GM18519 (cell line): ENCODE data around the gene FLOT1.
"Not testable (repeated sequence)": the region's sequence is repeated elsewhere in the genome, so short reads cannot be mapped to it uniquely, and the experiment has no call there.

Experiments used
- ATAC-seq: cut with Tn5 transposase; IDR thresholded peaks from one replicate; pipeline ENCODE4 v1.9.1; 2021; ENCODE audit warnings: mild to moderate bottlenecking, moderate library complexity; ENCODE audit not compliant: unreplicated experiment, low FRiP score

FLOT1 gene

DNA sequence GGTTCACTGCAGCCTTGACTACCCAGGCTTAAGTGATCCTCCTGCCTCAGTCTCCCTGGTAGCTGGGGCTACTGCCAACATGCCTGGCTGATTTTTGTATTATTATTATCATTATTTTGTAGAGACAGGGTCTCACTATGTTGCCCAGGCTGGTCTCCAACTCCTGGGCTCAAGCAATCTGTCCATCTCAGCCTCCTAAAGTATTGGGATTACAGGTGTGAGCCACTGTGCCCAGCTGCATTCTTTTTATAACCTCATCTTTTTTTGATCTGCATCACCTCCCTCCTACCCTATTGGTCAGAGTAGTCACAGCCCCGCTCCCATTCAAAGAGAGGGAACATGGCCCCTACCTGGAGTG, 25.4 kb upstream of the FLOT1 start:
- no peak for ATAC-seq

DNA sequence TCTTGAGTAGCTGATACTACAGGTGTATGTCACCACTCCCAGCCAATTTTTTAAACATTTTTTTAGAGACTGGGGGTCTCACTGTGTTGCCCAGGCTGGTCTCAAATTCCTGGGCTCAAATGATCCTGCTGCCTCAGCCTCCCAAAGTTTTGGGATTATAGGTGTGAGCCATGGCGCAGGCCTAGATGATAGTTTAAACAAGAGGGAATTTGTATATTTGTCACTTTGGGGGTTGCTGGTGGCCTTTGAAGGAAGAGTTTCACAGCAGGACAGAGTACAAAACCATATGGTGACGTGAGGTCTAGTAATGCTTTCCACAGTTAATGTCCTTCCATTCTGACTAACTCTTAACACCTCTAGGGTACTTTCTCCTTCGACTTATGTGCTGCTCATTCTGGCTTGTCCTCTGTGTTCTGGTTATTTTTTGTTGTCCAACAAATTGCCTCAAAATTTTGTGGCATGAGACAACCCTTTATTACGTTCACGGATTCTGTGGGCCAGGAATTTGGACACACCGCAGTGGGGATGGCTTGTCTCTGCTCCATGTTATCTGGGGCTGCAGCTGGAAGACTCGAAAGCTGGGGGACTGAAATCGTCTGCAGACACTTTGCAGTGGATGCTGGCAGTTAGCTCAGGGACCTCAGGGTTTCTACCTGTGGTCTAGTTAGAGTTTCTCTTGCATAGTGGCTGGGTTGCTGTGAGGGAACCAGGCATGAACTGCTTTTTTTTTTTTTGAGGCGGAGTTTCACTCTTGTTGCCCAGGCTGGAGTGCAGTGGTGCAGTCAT, 24.9 kb upstream of the FLOT1 start:
- ATAC-seq: no peak

DNA sequence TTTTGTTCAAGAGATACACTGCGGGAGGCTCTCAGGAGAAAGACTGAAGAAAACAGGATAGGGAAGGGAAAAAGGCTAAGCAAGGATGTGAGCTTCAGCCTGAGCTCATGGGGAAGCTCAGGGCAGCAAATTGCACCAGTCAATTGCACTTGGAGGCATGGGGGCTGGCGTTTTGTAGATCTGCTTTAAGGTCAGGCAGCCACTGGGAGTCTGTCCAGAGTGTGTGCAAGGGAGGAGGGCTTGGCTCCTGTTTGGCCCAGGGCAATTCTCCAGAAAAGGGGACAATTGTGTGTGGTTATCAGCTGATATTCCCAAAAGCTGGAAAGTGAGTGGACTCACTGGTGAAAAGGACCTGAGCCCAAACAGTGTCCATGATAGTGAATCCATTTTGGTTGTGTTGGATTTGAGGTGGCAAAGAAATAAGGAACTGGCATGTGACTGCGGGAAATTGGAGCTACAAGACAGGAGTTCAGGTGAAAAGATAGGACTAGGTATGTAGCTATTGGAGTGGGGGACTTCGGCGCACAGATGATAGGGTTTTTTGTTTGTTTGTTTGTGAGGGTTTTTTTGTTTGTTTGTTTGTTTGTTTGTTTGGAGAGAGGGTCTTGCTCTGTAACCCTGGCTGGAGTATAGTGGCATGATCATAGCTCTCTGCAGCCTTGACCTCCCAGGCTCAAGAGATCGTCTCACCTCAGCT, 24.1 kb upstream of the FLOT1 start:
- ATAC-seq: no peak

DNA sequence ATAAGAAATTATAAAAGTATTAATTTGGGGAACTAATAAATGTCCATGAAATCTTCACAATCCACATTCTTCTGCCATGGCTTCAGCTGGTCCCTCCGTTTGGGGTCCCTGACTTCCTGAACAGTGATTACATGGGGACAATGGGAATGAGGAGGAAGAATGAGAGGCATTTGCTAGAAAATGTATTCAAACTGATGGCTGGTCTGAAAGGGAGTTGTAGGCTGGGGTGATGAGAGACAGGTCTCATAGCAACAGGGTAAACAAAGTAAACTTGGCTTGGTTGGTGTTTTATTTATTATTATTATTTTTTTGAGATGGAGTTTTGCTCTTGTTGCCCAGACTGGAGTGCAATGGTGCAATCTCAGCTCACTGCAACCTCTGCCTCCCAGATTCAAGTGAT, 23.0 kb upstream of the FLOT1 start:
- ATAC-seq: not testable (repeated sequence)

DNA sequence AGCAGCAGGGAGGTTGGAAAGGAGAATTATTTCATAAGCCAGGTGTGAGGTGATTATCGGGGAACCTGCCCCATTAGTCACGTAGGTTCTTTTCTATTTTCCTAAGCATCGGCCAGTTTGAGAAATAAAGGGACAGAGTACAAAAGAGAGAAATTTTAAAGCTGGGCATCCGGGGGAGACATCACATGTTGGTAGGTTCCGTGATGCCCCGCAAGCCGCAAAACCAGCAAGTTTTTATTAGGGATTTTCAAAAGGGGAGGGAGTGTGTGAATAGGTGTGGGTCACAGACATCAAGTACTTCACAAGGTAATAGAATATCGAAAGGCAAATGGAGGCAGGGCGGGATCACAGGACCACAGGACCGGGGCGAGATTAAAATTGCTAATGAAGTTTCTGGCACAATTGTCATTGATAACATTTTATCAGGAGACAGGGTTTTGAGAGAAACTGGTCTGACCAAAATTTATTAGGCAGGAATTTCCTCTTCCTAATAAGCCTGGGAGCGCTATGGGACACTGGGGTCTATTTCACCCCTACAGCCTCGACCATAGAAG, 22.1 kb upstream of the FLOT1 start:
- not testable (repeated sequence) for ATAC-seq

DNA sequence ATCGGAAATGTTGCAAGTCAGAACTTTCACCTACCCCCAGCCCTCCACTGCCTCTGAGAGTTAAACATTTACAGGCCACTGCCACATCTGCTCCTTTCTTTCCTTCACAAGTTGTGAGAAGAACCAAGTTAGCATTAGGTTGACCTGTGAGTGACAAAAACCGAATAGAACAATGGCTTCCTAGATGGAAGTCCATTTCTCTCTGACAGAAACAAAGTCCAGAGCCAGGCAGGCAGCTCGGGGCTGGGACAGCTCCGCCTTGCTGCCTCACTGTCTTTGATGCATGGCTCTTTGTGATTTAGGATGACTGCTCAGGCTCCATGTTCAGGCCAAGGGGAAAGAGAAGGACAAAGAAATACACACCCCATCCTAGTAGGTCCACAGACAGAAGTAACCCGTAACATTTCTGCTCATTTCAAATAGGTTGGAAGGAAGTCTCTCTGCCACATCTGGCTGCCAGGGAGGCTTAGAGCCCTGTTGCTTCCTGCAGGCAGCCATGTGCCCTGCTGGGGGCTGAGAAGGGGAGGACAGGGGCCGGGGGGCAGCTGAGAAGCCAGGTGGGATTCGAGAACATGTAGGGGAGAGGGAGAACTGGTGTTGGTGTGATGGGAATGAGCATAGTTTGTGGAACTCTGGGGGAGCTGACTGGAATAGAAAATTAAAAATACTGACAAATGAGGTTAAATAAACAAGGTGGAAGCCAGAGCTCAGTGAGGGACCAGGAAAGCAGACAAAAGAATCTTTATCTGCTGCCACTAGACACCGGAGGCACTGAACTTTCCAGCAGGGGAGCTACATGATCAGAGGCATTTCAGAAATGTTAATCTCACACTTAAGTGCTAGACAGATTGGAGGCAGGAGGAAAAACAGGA, 21.4 kb upstream of the FLOT1 start:
- ATAC-seq: no peak

DNA sequence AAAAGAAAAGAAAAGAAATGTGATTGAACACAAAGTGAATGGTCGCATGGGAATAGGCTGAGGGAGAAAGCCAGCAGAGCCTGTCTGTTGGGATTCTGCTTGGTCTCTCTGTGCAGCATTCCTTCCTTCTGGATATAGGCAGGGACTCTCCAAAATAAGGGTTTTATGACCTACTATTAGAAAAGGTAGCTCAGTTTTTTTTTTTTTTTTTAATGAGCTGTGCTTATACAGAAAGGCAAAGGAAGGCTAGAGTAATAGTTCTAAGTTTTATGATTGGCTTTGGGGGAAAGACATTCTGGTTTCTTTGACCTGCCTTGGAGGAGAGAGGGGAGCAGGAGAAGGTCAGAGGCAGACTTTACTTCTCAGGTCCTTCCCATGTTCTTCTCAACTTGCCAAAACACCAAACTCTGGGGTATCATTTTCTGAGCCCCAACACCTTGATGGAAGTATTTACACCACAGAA, 20.7 kb upstream of the FLOT1 start:
- ATAC-seq: no peak

DNA sequence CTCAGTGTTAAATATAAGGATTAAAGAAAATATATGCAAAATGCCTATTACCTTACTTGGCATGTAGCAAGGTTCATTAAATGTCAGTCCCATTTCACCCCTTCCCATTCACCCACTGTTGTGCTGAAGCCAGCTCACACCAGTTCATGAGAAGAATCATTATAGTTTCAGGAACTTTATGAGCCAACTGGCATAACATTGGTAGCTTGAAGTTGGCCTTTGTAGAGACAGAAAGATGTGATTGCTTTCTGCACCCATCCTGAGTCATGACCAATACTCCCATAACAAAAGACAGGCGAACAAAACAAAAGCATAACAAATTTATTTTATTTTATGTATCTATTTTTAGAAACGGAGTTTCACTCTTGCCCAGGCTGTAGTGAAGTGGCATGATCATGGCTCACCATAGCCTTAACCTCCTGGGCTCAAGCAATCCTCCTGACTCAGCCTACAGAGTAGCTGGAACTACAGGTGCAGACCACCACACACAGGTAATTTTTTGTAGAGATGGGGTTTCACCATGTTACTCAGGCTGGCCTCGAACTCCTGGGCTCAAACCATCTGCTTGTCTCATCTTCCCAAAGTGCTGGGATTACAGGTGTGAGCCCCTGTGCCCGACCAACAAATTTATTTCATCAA, 19.4 kb upstream of the FLOT1 start:
- no peak for ATAC-seq

DNA sequence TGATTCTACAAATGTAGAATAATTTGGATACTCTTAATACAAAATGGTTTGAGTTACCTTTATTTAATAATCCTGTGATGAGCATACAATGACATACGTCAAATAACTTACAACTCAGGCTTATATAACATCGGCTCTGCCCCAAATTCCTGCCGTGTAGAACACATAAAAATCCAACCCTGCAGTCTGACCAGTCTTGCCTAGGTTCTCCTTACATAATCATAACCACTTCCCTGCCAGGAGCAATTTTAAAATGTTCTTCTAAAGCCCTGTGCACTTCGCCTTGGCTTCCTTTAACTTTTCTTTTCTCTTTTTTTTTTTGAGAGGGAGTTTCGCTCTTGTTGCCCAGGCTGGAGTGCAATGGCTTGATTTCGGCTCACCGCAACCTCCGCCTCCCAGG, 18.1 kb upstream of the FLOT1 start:
- ATAC-seq: no peak

DNA sequence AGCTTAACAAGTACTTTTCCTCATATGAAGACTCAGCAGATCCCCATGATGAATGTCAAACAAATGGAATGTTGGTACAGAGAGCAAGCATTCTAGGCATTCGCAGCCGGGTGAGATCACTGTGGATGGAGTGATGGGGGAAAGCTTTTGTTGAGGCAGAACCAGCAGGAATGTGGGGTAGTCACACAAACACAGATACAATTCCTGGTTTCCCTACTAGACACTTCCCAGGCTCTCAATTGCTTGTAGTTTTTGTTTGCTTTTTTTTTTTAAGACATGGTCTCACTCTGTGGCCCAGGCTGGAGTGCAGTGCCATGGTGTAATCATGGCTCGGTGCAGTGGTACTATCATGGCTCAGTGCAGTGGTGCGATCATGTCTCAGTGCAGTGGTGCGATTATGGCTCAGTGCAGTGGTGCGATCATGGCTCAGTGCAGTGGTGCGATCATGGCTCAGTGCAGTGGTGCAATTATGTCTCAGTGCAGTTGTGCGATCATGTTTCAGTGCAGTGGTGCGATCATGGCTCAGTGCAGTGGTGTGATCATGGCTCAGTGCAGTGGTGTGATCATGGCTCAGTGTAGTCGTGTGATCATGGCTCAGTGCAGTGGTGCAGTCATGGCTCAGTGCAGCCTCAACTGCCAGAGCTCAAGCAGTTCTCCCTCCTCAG, 17.2 kb upstream of the FLOT1 start:
- no peak for ATAC-seq

DNA sequence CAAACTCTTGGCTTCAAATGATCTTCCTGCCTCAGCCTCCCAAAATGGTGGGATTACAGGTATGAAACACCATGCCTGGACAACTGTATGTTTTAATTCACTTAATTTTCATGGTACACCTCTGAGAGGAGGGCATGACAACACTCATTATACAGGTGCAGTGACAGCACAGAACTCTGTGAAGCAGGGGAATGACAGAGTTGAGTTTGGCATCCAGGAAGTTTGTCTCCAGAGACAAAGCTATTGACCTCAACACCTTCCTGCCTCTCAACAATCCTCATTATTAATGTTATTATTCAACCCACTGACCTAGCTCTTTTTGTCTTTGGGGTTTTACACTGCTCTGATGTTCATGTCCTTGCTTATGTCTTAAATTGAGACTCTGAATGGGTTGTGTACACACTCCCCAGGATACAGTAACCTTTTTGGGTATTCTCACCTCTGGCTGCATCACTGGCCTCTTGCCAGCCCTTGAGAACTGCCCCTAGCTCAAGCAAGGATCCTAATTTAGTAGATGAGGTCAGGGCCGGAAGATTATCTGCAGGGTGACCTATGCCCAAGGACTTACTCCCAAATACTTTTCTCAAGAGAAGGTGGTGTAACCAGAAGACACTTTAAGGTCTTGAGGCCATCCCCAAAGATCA, 14.9 kb upstream of the FLOT1 start:
- no peak for ATAC-seq

DNA sequence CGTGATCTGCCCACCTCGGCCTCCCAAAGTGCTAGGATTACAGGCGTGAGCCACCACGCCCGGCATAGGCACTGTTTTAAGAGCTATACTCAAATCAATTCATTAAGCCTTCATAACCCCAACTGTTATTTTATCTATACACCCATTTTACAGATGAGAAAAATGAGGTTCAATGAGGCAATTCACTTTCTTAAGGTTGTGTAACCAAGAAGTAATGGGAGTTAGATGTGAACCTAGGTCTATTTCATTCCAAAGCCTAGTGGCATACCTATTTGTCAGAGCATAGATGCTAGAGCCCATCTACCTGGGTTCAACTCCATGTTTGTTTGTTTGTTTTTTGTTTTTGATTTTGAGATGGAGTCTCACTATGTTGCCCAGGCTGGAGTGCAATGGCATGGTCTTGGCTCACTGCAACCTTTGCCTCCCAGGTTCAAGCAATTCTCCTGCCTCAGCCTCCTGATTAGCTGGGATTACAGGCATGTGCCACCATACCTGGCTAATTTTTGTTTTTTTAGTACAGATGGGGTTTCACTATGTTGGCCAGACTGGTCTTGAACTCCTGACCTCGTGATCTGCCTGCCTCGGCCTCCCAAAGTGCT, 14.0 kb upstream of the FLOT1 start:
- not testable (repeated sequence) for ATAC-seq

DNA sequence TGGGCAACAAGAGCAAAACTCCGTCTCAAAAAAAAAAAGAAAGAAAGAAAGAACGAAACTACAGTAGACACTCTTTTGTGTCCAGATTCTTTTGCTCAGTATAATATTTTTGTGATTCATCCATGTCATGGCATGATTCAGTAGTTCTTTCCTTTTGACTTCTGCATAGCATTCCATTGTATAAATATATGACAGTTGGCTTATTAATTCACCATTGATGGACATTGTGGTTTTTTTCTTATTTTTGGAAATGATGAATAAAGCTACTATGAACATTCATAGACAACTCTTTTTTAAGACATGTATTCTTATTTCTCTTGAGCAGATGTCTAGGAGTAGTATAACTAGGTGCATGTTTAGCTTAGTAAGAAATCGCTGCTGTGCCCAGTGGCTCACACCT, 12.1 kb upstream of the FLOT1 start:
- ATAC-seq: no peak

DNA sequence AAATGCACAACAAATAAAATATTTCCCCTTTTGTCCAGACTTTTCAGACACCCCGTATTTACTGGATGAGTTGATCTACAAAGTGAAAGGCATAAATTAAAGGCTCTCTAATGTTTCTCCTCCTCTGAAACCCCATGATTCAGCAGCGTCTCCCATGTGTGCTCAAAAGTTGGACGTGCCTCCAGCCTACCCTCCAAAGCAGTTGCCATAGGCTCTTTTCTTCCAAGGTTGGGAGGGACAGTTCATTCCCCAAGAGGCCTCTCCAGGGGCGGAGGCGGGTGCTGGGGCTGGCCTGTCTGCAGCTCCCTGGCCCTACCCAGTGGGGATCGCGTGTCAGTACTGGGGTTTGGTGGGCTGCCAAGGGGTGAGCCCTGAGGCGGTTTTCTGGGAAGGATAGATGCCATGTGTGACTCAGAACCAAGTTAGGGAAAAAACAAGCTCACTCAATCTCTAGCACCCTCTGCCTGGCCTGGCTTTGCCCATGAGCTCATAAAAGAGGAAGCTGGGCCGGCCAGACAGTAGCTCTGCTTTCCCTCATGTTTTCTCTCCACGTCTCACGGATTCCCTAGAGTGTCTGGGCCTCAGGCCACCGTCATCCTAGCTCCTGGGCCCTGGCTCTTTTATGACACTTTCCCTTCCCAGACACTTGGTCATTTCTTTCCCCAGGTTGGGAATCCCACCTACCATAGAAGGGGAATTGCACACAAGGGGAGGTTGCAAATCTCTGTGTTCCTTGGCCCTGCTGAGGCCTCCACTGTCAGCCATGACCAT, 9.9 kb upstream of the FLOT1 start:
- ATAC-seq: no peak

DNA sequence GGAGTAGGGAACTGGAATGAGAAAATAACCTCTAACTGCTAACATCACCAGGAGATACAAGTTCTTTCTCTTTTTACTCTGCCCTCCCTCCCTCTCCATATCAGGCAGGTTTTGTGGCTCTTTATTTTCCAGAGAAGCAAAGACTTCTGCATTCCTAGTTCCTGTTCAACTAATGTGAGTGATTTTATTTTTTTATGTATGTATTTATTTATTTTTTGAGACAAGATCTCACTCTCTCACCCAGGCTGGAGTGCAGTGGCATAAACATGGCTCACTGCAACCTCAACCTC, 7.8 kb upstream of the FLOT1 start:
- no peak for ATAC-seq

DNA sequence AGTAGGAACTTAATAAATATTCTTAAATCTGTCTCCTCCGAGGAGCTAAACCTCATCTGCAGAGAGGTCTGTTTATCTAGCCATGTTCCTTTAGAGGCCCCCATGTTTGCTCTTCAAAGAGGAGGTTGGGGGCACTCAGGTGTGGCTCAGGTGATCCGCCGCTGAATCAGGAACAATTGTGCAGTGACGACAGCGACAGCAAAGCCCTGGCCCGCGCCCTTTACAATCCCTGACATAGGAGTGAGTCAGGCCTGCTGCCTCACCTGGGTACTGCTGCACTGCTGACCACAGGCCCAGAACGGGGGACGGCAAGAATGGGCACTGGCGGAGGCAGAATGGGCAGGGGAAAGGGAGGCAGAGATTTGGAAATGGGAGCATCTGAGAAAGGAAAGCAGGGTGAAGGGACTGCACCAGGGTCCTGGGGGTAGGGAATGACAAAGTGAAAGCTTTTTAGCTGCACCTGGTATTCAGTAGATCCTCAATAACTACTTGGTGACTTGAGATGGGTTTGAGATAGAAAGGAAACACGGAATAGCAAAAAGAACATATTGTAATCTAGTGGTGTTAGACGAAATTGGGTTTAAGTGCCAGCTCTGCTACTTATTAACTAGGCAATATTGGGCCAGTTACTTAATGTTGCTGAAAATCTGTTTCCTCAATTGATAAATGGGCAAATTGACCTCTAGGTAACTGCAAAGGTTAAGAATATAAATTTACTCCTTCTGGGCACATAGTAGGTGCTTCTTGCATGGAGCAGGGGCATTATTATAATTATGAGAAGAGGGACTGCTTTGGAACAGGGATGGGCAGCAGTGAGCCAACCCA, 7.3 kb upstream of the FLOT1 start:
- ATAC-seq: no peak

DNA sequence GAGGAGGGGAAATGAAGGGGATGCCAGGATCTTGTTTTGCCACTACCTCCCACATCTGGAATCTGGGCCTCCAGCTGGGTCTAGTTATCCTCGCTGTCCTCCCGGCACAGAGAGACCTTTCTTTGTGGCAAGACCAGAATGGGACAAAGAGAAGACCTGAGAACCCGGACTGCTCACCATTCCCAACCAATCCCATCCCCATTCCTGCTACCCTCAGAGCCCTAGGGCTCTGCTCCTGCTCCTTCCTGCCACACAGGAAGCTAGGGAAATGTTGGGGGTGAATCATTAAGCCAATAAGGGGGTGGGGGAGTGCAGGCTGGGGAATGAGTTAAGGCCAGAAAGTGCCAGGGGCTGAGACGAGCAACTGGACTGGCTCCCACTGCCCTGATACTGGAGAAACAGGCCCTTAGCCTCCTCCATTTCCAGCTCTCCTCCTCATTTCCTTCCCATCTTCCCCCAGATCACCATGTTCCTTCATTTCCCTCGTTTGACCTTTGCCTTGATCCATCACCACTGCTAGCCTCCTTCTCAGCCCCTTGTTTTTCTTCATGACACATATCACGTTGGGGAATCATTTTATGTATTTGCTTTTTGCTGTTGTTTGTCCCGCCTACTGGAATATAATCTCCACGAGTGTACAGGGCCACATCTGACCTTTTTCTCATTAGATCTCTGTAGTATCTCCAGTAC, 6.5 kb upstream of the FLOT1 start:
- ATAC-seq: no peak
